Ascending aorta (tissue), 2 donors: ENCODE data around the gene RAB7B. TPM values are rescaled to one million over a fixed set of nuclear protein-coding genes. Genes with fewer than 3 reads are reported as not detected.

Experiments
- DNase-seq, 2 donors: peaks; one replicate each; pipeline ENCODE4 v3.0.0-alpha.2; 2019; ENCODE audit warnings: low spot score in 2 of 2
- H3K27ac ChIP-seq, 2 donors: fragments of 200-600 bp; sonication (generic); one replicate each; pipeline ENCODE4 v1.5.1; 2016 to 2017; ENCODE audit warnings: mild to moderate bottlenecking in 1 of 2
- H3K27me3 ChIP-seq: fragments of 200-600 bp; sonication (generic); one replicate; pipeline ENCODE4 v1.5.1; 2017
- H3K36me3 ChIP-seq, 2 donors: fragments of 200-600 bp; sonication (generic); one replicate each; pipeline ENCODE4 v1.5.1; 2016
- H3K4me1 ChIP-seq, 2 donors: fragments of 200-600 bp; sonication (generic); one replicate each; pipeline ENCODE4 v1.5.1; 2016 to 2017; ENCODE audit warnings: mild to moderate bottlenecking in 1 of 2
- H3K4me3 ChIP-seq, 2 donors: fragments of 200-600 bp; sonication (generic); one replicate each; pipeline ENCODE4 v1.5.1; 2016 to 2017; ENCODE audit warnings: mild to moderate bottlenecking in 1 of 2
- H3K9me3 ChIP-seq, 2 donors: fragments of 200-600 bp; sonication (generic); one replicate each; pipeline ENCODE4 v1.5.1; 2016
- CTCF ChIP-seq, 3 experiments: fragments of 200-600 bp in 2 of 3; fragments of 450-650 bp in 1 of 3; sonication (generic) in 2 of 3; IDR thresholded peaks; one replicate each; pipeline ENCODE4 v1.5.1; 2016 to 2019; ENCODE audit warnings: antibody characterized with exemption in 3 of 3, mild to moderate bottlenecking in 1 of 3, moderate library complexity in 1 of 3
- intact Hi-C: fragments of 100-400 bp; cut with DNase I; formaldehyde crosslinking; loops from one replicate; pipeline ENCODE4 v1.15.1; 2023
- total RNA-seq: library from RNA; depleted of rRNA; stranded (reverse); fragments of >200 nt; gene quantifications from one replicate; pipeline ENCODE4 v1.1.0, GENCODE V29; 2016

Gene RAB7B
- total RNA-seq, 1 donor from 2014 or later, result not detected

GRCh38 chr1:205950280-205950679 lies 52.9 kb downstream of the RAB7B start:
- Histone ChIP-seq H3K27ac (no peak overlapping the region), H3K9me3 (no peaks in the 10 kb centered on the region), H3K27me3 (no peaks in the 10 kb centered on the region), H3K4me1 (no peaks in the 10 kb centered on the region), H3K4me3 (no peak overlapping the region), H3K36me3 (no peaks in the 10 kb centered on the region)
- TF ChIP-seq CTCF (IDR thresholded peaks at IDR 0.05), result no peak
- intact Hi-C loops, result no loop called here
- no peak for DNase-seq

DNA sequence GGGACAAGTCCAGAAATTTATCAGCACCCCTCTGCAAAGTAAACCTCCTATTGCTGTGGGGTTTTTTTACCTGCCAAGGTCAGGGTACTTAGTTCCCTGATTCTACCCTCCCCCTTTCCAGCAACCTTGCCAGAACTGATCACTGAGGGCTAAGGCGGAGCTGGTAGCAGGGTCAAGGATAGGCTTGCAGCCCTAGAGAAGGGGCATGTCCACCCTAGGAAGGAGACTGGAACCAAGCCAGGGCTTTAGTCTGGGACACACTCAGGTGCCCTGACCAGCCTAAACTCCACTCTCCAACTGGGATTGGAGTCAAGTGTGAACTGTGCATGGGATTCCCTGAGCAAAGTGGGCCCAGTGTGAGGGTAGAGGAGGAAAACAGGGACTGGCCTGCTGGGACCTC lies 53.4 kb downstream of the RAB7B start:
- DNase-seq, result no peak

DNA sequence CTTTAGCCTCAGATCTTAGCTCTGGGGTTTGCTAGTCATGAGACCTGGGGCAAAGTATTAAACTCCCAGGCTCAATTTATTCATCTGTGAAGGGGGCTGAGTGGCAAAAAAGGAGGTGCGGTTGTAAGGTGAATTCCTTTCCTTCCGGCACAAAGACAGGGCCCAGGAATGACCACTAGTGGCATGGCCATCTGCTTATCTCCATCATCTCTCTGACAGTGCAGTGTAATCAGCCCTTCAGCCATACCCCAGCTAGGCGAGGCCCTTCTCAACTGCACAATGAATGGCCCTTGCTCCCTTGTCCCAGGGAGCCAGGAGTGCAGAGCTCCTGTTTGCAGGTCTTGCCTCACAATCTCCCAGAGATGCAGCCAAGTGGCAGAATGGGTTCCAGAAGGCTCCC lies 54.3 kb downstream of the RAB7B start:
- no peak for DNase-seq
- no peak for TF ChIP-seq CTCF (IDR thresholded peaks at IDR 0.05)
- Histone ChIP-seq H3K9me3 (no peaks in the 10 kb centered on the region), H3K36me3 (no peaks in the 10 kb centered on the region), H3K27me3 (no peaks in the 10 kb centered on the region), H3K27ac (no peak overlapping the region), H3K4me3 (no peak overlapping the region), H3K4me1 (no peaks in the 10 kb centered on the region)
- intact Hi-C loops, result no loop called here

More for the DNA sequence above, 53.4 kb downstream of the RAB7B start:
- Histone ChIP-seq H3K9me3 (no peaks in the 10 kb centered on the region), H3K4me3 (no peak overlapping the region), H3K36me3 (no peaks in the 10 kb centered on the region), H3K27me3 (no peaks in the 10 kb centered on the region), H3K4me1 (no peaks in the 10 kb centered on the region), H3K27ac (no peak overlapping the region)
- TF ChIP-seq CTCF (IDR thresholded peaks at IDR 0.05), result no peak
- intact Hi-C loops, result no loop called here

GRCh38 chr1:205948039-205948438 lies 55.2 kb downstream of the RAB7B start:
- no peak for TF ChIP-seq CTCF (IDR thresholded peaks at IDR 0.05)
- no peak overlapping the region for H3K27ac ChIP-seq
- no peak for DNase-seq
- no peaks in the 10 kb centered on the region for H3K9me3 ChIP-seq
- no peaks in the 10 kb centered on the region for H3K36me3 ChIP-seq
- no peak overlapping the region for H3K4me3 ChIP-seq
- intact Hi-C loops, result no loop called here
- no peaks in the 10 kb centered on the region for H3K4me1 ChIP-seq
- H3K27me3 ChIP-seq, result no peaks in the 10 kb centered on the region

- no peak for DNase-seq
These were observed 56.2 kb downstream of the RAB7B start for GRCh38 chr1:205947024-205947423.

More at GRCh38 chr1:205947024-205947423, 56.2 kb downstream of the RAB7B start:
- no peak overlapping the region for H3K4me3 ChIP-seq
- H3K36me3 ChIP-seq, result no peaks in the 10 kb centered on the region
- intact Hi-C loops, result no loop called here
- H3K27me3 ChIP-seq, result no peaks in the 10 kb centered on the region
- no peak overlapping the region for H3K27ac ChIP-seq
- TF ChIP-seq CTCF (IDR thresholded peaks at IDR 0.05), result no peak
- H3K9me3 ChIP-seq, result no peaks in the 10 kb centered on the region
- H3K4me1 ChIP-seq, result no peaks in the 10 kb centered on the region
